ENCODE measurements around the gene TADA2B.

TADA2B gene

DNA sequence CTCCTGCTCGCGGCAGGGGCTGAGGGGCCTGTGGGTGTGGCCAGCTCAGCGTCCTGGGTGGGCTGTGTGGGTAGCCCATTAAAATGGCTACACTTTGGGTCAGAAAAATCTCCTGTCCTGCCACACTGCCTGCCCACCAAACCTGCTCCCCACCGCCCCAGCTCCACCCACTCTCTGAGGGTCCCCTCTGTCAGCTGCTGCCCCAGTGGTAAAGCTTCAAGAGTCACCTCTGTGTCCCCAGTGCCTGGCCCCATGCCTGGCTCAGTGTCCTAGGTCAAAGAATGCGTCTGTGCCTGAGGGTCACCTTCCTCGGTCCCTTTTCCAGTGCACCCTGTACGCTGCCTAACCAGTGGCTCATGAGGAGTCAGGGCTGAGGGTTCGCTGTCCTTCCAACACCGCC is 24.9 kb upstream of the TADA2B start:
- no peak for DNase-seq

DNA sequence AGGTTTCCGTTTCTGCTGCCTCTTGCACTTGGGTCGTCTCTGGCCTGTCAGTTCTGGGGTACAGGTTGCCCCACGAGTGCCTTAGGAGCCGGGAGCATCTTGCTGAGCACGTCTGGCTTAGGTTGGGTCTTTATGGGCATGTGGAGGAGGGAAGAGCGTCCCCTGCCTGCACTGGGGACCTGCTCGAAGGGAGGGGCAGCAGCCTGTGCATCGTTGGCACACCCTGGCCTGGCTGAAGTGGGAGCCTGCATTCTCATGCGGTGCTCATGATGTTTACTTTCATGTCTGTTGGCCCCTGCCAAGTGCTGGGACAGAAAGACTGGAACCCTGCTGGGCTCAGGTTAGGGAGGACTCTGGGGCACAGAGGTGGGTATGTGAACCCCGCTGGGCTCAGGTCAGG is 23.8 kb upstream of the TADA2B start:
- DNase-seq: no peak

DNA sequence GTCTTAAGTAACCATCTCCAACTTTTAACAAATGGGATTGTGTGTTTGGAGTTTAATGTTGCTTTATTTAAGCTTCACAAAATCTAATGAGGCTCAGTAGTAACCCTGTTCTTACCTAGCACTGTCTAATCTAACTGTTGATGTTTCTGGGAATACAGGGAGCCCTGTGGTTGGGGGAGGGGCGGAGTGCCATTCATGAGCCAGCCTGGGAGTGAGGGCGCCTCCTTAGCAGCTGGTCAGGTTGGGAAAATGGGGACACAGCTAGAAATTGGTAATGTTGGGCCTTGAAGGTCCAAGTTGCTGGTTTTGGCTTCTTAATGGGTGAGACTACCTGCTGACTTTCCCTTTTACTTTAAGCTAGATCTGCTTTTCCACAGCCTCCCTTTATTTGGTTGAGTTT is 22.9 kb upstream of the TADA2B start:
- no peak for DNase-seq

DNA sequence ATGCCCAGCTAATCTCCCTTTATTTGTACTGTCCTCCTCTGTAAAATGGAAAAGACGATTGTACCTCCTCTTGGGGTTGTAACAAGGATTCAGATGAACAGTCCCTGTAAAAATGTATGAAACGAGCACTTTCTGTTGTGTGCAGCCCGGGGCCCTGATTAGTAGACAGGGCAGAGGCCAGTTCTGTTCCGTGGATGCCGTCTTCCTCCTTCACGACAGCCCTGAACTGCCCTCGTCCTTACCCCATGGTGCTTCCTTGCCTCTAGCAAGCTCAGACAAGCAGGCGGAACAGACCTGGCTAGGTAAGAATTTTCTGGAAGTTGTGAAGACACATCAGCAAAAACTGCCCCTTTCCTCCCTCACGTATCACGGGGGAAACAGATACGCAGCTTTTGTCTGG is 22.3 kb upstream of the TADA2B start:
- DNase-seq: no peak

DNA sequence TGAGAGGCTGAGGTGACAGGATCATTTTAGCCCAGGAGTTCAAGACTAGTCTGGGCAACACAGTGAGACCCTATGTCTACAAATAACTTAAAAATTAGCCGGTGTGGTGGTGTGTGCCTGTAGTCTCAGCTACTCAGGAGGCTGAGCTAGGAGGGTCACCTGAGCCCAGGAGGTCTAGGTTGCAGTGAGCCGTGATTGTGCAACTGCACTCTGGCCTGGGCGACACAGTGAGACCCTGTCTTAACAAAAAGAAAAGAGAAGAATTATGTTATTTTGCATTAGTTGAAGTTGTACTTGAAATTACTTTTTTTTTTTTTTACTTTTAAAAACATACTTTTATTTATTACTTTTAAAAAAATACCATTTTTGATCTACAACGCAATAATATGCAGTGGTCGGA is 21.8 kb upstream of the TADA2B start:
- DNase-seq: no peak

DNA sequence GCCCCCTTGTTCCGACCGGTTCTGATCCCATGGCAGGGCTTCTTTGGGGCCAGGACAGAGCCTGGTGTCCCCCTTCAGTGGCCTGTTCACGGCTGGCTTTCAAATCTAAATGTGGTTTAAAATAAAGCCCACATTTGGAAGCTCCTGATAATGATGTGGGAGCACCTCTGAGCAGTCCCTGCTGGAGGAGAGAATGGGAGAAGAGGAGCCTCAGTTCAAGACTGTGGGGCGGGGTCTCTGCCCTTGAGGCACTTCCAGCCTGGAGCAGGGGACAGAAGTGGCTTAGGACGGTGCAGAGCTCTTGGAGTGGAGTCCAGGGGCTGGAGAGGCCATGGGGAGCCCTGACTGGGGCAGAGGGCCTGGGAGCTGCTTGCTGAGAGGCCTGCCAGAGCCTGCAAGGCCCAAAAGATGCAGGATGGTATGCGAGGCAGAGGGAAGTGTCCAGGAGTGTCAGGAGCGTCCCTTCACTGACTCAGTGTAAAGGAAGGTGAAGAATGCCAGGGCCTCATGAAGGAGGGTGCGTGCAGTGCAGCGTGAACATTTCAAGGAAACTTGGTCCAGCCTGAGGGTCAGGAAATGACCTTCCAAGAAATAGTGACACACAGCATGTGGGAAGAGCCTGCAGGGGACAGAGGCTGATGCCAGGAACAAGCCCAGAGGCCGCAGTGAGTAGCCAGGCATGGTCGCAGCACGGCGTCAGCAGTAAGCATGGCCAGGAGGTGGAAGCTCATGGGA is 21.1 kb upstream of the TADA2B start:
- no peak for DNase-seq

DNA sequence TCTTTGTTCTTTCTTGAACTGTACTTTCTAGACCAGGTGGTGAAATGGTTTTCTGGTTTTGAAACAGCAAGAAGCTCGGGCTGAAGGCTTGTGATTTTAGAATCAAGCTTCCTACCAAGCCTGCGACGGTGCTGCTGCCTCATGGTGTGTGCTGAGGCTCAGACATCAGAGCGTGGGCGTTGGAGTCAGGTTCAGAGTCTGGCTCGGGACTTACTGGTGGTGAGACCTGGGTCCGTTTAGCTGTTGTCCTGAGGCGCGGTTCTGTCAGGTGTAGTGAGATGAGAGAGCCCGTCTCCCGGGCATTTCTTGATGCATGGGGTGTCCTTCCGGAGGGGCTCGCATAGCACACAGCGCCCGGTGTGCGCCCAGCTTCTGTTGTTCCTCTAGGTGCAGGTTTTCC is 19.7 kb upstream of the TADA2B start:
- no peak for DNase-seq

DNA sequence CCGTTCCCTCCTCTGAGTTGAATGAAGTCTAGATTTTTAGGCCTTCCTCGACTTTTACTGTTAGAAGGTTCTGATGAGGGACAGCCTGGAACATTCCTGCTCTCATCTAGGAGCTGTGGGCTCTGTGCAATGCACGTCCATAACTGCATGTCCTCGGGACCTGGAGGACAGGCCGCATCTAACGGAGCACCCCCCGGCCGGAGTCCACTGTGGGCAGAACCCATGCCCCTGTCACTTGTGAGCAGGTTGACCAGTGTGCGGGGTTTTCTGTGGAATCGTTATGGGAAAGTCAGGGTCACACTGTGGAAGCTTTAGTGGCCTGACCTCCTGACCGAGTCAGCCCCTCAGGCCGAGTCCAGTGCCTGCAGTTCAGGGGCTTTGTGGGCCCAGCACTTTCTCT is 19.3 kb upstream of the TADA2B start:
- DNase-seq: no peak

DNA sequence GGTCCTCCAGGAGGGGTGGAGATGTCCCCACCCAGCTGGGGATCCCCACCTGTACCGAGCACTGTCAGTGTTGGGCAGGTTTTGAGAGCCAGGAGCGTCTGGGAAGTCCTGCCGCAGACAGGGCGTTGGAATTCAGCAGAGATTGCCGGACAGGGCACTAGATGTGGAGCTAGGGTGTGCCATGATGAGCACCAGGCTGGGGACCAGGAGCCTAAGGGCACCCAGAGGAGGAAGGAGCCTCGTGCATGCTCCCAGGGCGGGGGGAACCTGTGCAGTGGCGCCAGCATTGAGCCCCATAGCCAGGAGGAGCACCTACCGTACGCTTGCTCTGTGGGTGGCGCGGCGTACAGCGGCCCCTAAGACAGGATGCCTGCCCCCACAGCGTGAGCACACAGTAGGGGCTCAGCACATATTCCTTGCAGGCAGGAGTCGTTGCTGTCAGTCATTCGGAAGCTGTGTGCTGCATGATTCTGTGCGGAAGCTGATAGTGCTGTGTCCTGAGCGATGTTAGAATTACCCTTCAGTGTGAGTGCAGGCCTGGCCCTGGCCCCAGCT is 18.8 kb upstream of the TADA2B start:
- no peak for DNase-seq

DNA sequence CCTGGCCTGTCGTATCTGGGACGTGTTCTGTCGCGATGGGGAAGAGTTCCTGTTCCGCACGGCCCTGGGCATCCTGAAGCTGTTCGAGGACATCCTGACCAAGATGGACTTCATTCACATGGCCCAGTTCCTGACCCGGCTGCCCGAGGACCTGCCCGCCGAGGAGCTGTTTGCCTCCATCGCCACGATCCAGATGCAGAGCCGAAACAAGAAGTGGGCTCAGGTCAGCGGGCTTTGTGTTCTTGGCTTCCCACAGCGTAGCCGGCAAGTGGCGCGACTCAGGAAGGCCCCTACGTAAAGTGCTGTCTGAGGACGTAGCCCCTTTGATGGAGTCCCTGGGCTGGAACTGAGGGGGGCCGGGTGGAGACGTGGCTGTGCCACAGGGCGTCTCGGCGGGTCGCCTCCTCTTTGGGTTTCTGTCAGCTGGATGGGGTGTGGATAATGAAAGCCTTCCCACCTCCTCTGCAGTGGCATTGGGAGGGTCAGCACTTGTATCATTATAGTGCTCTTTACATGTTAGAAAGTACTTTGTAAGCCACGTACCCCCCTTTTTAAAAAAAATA is 18.1 kb upstream of the TADA2B start:
- DNase-seq: no peak

DNA sequence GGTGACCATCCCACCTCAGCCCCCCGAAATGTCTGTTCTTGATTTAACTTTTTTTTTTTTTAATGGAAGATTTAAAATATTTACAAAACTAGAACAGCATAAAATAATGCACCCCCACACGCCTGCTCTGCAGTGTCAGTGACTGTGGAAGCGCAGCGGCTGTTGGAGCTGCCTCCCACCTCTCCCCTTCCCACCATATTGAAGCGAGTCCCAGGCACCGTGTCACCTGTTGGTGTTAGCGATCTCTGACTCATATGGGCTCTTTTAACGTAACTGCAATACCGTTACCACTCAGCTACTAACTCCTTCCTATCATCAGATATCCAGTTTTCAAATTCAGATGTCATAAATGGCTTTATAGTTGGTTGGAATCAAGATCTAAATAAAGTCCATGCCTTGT is 17.1 kb upstream of the TADA2B start:
- no peak for DNase-seq

DNA sequence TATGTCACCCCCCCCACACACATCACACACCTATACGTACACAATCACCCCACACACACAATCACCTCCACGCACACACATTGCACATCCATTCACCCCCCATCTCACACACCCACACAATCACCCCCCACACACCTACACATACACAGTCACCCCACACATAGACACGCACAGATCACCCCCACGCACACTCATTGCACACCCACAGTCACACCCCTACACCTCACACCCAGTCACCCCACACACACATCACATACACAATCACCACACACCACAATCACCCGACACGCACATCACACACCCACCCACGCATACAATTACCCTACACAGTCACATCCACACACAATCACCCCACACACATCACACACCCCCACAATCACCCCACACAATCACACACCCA is 15.9 kb upstream of the TADA2B start:
- DNase-seq: no peak

DNA sequence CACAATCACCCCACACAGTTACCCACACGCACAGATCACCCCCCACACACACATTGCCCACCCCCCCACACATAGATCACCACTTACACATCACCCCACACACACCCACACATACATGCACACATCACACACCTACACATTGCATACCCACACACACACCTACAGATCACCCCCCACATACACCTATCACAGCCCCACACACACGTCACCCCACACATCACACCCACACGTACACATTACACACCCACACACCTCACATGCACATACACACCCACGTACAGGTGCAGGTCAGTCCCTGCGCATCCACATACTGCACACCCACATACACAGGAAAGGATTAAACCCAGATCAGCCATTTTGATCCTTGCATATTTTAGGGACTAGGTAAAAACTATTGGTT is 15.3 kb upstream of the TADA2B start:
- DNase-seq: no peak

DNA sequence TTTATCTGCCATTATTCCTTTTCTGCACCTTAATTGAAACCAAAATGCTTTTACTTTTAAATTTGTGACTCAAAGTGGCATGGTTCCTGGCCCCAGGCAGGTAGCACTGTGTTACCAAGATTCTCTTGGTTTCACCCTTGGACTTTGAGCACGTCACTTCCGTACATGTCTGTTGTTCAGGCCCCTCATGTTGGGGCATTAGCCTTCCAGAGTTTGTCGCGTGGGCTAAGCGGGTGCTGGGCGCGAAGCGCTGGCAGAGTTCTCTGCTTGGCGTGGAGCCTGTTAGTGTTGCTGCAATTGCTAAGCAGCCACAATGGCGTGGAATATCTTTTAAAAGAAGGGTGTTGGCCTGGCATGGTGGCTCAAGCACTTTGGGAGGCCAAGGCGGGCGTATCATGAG is 14.0 kb upstream of the TADA2B start:
- no peak for DNase-seq

DNA sequence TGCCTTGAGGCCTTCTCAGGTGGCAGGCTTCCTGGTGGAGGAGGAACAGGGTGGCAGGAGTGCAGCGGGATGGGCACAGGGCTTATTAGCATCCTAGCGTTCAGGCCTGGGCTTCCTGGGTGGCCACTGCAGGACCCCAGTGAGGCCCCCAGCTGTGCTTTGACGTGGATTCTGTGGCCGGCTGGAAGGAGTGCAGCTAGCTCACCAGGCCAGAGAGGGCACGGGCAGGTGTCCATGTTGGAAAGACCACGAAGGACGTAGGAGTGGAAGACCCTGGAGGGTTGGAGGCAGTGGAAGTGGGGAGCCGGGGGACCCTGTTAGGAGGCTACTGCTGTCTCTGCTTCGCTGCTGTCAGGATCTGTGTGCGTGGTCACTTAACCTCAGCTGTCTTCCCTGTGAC is 13.3 kb upstream of the TADA2B start:
- no peak for DNase-seq

DNA sequence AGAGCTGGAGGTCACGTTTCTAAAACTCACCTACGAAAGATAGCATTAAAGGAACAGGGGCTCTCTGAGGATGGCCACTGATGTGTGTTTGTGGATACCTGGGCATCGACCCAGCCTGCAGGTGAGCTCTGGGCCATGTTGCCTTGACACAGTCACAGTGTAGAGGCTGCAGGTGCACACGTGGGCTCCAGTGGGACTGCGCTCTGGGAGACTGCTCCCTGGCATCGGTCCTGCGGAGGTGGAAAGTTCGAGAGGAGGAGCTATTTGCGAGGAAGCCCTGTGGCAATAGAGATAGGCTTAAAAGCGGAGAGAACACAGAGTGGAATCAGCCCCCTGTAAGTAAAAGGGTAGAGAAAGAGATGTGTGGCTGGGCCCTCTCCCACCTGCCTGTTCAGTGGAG is 12.3 kb upstream of the TADA2B start:
- DNase-seq: no peak

DNA sequence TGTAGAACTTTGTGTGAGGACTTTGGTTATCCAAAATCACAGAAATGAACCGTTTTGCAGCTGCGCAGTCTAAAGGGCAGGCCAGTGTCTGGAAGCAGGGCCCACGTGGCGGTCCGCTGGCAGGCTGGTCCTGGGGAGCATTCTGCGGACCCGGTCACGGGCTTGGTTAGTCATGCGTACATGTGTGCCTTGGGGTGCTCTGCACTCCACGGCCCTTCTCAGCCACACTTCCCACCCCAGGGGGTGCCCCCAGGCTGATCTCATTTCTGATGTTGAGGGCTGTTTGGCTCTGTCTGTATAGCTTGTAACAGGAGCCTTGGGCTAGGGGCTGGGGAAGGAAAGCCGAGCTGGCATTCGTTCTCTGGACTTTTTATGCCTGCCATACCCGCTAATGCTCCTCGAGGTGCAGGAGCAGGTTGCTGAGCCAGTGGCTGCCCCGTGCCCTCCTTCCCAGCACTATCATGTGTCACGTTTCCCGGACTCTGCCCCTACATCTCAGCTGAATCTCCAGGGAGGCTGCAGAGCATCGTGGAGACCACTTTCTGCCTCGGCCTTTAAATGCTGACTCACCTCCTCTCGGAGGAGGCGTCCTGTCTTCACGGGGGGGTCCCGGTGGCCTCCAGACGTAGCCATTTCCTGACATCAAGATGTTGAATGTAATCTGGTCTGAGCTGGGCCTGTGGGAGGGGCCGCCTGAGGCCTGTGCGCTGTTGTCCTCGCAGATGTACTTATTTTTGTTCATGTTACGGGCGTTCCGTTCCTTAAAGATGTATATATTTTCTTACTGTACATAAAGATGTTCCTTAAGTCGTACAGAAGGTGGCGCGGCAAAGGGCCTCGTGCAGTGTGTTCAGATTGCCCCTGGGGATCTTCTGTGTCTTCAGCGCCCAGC is 11.4 kb upstream of the TADA2B start:
- DNase-seq: no peak

DNA sequence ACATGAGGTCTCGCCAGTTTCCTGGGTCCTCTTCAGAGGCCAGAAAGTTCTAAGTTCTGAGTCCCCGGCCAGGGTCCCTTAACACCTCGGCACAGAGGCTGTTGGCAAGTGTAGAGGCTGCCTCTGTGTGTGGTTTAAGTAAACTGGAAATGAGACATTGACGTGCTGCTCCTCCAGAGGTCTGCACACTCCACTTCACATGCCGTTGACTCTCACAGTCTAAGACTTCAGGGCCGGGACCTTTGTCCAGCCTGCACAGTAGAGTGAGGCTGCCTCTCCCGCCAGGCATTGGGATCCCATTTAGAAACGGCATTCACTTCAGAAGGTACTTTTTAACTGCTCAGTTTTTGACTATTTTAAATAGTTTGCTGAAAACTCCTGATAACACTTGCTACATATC is 10.6 kb upstream of the TADA2B start:
- no peak for DNase-seq

DNA sequence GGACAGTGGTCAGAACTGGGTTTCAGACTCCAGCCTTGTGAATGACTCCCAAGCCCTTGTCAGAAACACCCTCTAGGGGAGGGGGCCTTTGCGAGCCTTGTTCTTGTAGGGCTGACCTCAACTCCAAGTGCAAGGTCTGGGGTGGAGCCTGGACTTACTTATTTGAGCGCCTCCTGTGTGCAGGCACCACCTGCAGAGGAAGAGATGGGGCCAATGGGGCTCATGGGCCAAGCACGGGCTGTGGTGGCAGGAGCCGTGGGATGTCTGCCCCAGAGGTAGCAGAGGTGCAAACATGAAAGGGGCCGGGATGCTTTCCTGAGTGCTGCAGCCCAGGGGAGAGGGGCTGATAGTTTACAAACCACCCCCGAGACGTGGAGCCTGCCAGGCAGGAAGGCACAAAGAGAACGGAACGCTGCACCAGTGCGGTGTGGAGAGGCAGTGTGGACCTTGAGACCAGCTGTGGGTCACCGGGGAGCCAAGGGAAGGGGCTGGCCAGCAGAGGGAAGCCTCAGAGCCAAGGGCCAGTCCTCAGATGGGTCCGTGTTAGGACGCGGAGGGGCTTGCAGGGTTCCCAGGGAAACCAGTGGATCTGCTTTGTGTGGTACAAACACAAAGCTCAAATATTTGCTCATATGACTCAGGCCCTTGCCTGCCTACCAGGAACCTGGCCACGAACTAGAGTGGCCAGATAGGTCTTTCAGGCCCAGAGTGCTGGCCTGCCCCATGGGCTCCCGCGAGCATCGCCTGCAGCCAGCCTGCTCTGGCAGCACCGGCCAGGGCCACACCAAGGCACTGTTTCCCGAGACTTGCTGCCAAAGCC is 8.7 kb upstream of the TADA2B start:
- DNase-seq: no peak

DNA sequence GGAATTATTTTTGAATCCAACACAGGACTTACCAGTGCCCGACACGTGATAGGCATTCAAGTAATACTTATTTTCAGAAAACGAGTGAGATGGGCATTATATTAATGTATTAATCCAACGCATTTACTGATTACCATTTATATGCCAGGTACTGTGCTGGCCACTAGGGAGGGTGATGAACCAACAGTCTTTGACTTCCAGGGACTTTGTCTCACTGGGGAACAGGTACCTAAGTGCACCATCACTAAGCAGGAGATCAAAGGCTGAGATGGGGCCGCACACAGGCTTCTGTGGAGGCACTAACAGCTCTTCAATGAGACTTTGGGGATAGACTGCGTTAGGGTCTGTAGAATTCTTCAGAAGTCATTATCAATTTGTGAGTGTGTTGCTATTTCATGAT is 5.7 kb upstream of the TADA2B start:
- DNase-seq: no peak

DNA sequence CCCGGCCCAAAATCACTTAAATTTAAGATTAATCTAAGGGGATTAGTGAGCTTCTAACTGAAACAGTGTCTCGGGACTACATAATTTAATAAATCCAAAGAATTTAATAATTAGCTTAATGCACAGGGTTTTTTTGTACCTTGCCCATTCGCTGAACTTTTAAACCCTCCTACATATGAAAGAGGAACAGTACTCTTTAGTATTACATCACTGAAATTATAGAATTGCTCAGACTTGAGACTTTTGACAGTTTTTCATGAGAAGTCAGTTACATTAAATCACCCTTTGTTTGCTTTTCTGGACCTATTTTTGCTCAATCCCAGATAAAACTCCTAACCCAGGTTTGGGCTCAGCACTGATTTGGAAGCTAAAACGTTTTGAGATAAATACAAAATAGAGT is 2.4 kb upstream of the TADA2B start:
- DNase-seq: no peak

DNA sequence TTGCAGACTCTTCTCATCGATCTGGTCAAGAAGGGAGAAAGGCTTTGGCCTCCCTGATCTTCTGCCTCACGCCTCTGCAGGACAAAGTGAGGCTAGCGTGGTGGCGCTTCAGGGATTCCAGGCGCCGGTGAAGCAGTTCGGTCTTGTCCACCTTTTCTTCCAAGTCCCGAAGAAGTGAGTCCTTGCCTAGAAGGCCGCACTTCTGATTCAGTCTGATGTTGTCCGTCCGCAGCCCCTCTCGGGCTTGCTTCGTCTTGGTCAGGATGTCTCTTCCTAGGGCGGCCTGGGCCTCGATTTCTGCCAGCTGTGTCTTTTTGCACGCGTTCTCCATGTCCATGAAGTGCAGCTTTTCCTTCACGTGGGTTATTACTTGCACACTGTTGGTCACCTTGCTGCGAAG is 1.9 kb upstream of the TADA2B start:
- DNase-seq: no peak

All from GOT3 (cell line).